Muscle layer of colon (tissue), 2 donors: Measurements from ENCODE around the gene QRICH2.
"Not testable (repeated sequence)": the region's sequence is repeated elsewhere in the genome, so short reads cannot be mapped to it uniquely, and the experiment has no call there.

Source experiments
- H3K27ac ChIP-seq: one replicate; pipeline ENCODE4 v1.7.0; 2013; ENCODE audit warnings: low read depth, mild to moderate bottlenecking, low read length, moderate library complexity
- H3K27me3 ChIP-seq, 2 donors: one replicate each; pipeline ENCODE4 v1.7.0; 2013; ENCODE audit warnings: low read length in 2 of 2, mild to moderate bottlenecking in 2 of 2; ENCODE audit not compliant: insufficient read depth in 2 of 2, control insufficient read depth in 1 of 2
- H3K36me3 ChIP-seq: one replicate; pipeline ENCODE4 v1.7.0; 2013; ENCODE audit warnings: mild to moderate bottlenecking, low read length; ENCODE audit not compliant: insufficient read depth
- H3K4me1 ChIP-seq: one replicate; pipeline ENCODE4 v1.7.0; 2013; ENCODE audit warnings: mild to moderate bottlenecking, low read length; ENCODE audit not compliant: insufficient read depth
- H3K4me3 ChIP-seq, 2 donors: one replicate each; pipeline ENCODE4 v1.7.0; 2013; ENCODE audit warnings: low read length in 2 of 2, low read depth in 1 of 2, mild to moderate bottlenecking in 1 of 2, moderate library complexity in 1 of 2
- H3K9ac ChIP-seq: one replicate; pipeline ENCODE4 v1.7.0; 2013; ENCODE audit warnings: low read length
- H3K9me3 ChIP-seq: one replicate; pipeline ENCODE4 v1.7.0; 2013; ENCODE audit warnings: mild to moderate bottlenecking, low read length
- donor health status: abdominal sarcoma.
- donor health status: Adenocarcinoma of cecum.

QRICH2 gene

DNA sequence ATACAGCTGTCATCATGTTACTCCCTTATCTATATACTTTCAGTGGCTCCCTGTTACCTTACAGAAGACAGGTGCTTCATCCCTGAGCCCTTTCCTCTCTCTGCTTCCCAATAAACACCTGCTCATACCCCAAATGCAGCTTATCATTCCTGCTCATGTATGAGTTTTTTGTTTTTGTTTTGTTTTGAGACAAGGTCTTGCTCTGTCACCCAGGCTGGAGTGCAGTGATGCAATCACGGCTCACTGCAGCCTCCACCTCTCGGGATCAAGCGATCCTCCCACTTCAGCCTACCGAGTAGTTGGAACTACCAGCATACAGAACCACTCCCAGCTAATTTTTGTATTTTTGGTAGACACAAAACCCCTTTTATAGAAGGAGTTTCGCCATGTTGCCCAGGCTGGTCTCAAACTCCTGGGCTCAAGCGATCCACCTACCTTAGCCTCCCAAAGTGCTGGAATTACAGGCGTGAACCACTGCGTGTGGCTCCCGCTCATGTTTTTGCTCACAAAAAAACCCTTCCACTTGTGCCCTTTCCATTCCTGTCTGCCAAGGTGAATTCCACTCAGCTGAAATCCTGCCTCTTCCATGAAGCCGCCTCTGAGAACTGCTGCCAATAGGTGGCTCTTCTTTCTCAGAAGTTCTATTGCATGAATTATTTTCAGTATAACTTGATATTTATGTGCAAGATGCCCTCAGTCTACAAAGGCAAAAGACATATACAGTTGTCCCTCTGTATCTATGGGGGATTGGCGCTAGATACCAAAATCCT lies 59.9 kb downstream of the QRICH2 start:
- Histone ChIP-seq H3K9ac (no peak overlapping the region), H3K9me3 (no peaks in the 10 kb centered on the region), H3K36me3 (no peaks in the 10 kb centered on the region), H3K4me3 (no peak overlapping the region), H3K27ac (no peak overlapping the region), H3K4me1 (peaks cover 6% of the 10 kb centered on the region), H3K27me3 (no peaks in the 10 kb centered on the region)

DNA sequence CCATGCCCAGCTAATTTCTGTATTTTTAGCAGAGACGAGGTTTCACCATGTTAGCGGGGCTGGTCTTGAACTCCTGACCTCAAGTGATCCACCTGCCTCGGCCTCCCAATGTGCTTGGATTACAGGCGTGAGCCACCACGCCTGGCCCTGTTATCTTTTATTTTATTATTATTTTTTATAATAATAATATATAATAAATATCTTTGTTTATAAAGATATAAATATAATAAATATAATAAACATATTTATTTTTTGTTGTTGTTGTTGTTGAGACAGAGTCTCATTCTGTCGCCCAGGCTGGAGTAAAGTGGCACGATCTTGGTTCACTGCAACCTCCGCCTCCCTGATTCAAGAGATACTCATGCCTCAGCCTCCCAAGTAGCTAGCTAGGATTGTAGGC lies 60.8 kb downstream of the QRICH2 start:
- no peak overlapping the region for H3K9ac ChIP-seq
- H3K4me1 ChIP-seq = peaks cover 6% of the 10 kb centered on the region
- H3K36me3 ChIP-seq = no peaks in the 10 kb centered on the region
- no peaks in the 10 kb centered on the region for H3K27me3 ChIP-seq
- H3K9me3 ChIP-seq = no peaks in the 10 kb centered on the region
- H3K27ac ChIP-seq = no peak overlapping the region
- H3K4me3 ChIP-seq = no peak overlapping the region

- no peak overlapping the region for H3K27ac ChIP-seq
- H3K4me1 ChIP-seq = no peaks in the 10 kb centered on the region
- peaks cover 6 to 8% of the 10 kb centered on the region in 2 donors for H3K27me3 ChIP-seq
- H3K4me3 ChIP-seq = no peak overlapping the region
- H3K9ac ChIP-seq = no peak overlapping the region
- no peaks in the 10 kb centered on the region for H3K36me3 ChIP-seq
- no peaks in the 10 kb centered on the region for H3K9me3 ChIP-seq
Observed at GRCh38 chr17:76246080-76247066, 61.7 kb downstream of the QRICH2 start.

- H3K9ac ChIP-seq, H3K36me3 ChIP-seq, H3K4me1 ChIP-seq, H3K4me3 ChIP-seq, H3K27ac ChIP-seq, H3K9me3 ChIP-seq: not testable (repeated sequence)
- peaks cover 8 to 12% of the 10 kb centered on the region in 2 donors for H3K27me3 ChIP-seq
Observed at GRCh38 chr17:76244721-76245120, 63.4 kb downstream of the QRICH2 start.

DNA sequence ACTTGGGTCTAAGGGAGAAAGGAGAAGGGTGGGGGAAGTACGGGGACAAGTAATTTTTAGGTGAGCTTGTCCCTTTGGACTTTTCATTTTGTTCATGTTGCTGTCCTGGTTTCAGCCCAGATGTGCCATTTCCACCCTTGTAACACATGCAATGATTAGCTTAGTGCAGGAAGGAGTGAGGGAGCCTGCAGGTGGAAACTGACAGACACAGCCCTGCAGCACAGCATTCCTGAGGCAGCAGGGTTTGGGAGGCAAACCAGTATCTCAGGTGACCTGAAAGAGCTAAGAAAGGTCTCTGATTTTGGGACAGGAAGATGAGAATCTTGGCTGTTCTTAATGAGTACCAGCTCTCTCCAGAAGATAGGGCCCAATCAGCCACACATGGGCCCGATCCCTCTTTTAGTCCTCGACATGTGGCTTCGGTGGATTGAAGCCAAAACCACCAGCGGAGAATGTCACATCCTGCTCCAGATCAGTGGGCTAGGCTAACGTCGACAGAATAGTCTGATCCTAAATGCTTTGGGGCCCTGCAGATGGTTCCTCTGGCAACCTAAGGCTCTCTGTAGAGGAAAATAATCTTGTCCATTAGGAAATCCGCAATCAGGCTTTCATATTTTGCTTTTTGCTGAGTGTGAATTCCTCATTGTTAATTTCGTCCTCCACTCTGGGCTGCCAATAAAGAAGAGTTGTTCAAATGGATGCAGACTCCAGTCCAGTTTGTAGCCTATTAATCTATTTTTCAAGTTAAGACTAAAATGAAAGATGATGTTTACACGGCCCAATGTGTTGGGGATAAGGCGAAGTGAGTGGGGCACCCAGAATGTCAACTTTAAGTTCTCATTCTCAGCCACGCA lies 64.0 kb downstream of the QRICH2 start:
- Histone ChIP-seq H3K27ac (no peak overlapping the region), H3K9ac (no peak overlapping the region), H3K9me3 (no peaks in the 10 kb centered on the region), H3K36me3 (no peaks in the 10 kb centered on the region), H3K4me3 (no peak overlapping the region), H3K27me3 (peaks cover 8 to 16% of the 10 kb centered on the region in 2 donors), H3K4me1 (peaks cover 6% of the 10 kb centered on the region)

DNA sequence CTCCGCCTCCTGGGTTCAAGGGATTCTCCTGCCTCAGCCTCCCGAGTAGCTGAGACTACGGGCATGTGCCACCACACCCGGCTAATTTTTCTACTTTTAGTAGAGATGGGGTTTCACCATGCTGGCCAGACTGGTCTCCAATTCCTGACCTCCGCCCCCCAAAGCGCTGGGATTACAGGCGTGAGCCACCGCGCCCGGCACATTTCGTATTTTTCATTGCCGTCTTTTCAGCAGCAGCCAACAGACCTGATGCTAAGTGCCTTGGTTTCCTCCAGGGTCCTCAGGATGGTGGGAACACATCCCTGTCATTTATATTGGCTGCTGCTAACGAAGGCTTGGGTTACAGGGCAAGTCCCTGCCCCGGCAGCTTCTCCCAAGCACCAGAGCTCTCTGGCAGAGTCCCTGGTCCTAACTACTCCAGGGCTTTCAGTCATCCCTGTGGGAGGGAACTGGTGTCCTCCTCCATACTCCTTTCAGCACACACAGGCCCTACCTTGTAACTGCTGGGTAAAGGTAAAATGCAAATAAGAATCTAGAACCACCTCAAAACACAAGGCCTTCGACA lies 66.3 kb downstream of the QRICH2 start:
- H3K27me3 ChIP-seq = peaks cover 8 to 16% of the 10 kb centered on the region in 2 donors
- H3K9me3 ChIP-seq = no peaks in the 10 kb centered on the region
- H3K4me3 ChIP-seq = no peak overlapping the region
- H3K27ac ChIP-seq = no peak overlapping the region
- H3K36me3 ChIP-seq = no peaks in the 10 kb centered on the region
- H3K9ac ChIP-seq = no peak overlapping the region
- H3K4me1 ChIP-seq = peaks cover 6% of the 10 kb centered on the region

- H3K27ac ChIP-seq = no peak overlapping the region
- H3K4me1 ChIP-seq = peaks cover 6% of the 10 kb centered on the region
- peaks cover 8 to 16% of the 10 kb centered on the region in 2 donors for H3K27me3 ChIP-seq
- H3K4me3 ChIP-seq = peak overlapping the region; percentile 58 to 59
- no peaks in the 10 kb centered on the region for H3K9me3 ChIP-seq
- no peaks in the 10 kb centered on the region for H3K36me3 ChIP-seq
- no peak overlapping the region for H3K9ac ChIP-seq
Observed at GRCh38 chr17:76241204-76241538, 66.9 kb downstream of the QRICH2 start.

- Histone ChIP-seq H3K9me3 (no peaks in the 10 kb centered on the region), H3K36me3 (no peaks in the 10 kb centered on the region), H3K9ac (no peak within 1 kb of the TSS), H3K27me3 (peaks cover 8 to 16% of the 10 kb centered on the region in 2 donors), H3K27ac (no peak within 1 kb of the TSS), H3K4me1 (peaks cover 6% of the 10 kb centered on the region), H3K4me3 (peak within 1 kb of the TSS; percentile 58 to 59)
Observed at GRCh38 chr17:76240461-76241203, 67.4 kb downstream of the QRICH2 start, which contains the start of gene RNF157. TSS of gene RNF157 (minus strand) at chr17:76240493. CDS start at chr17:76240240, 253 bp downstream.

DNA sequence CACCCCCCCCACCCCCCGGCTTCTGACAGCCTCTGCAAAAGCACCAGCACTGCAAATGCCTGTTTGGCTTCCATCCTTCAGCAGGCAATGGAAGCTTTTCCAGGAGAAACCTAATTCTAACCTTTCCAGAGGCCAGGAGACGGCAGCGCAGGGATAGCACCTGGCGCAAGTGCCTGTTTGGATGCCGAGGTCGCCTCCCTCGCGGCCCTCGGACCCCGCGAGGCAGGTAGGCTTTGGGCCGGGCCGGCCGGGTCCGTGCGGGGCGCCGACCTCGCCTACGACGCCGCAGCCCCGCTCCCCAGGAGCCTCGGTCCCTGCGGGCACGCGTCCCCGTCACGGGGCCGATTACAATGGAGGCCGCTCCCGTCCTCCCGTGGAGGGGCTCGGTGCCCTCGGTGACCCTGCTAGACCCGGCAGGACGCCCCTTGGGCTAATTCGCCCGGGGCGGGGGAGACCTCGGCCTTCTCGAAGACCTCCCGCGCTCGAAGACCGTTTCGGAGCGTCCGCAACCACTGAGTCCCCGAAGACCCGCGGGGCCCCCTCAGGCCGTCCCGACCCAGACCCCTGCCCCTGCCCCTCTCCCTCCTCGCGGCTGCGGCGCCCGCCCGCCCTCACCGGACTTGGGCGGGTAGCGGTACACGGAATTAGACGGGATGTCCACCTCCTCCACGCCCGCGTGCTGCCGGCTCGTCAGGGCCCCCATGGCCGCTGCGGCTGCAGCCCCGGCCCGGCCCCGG lies 68.4 kb downstream of the QRICH2 start:
- Histone ChIP-seq H3K36me3 (no peaks in the 10 kb centered on the region), H3K9me3 (no peaks in the 10 kb centered on the region), H3K27ac (no peak overlapping the region), H3K9ac (no peak overlapping the region), H3K4me3 (peak overlapping the region in 1 of 2 donors; percentile 33), H3K4me1 (peaks cover 6% of the 10 kb centered on the region), H3K27me3 (peaks cover 8 to 16% of the 10 kb centered on the region in 2 donors)
